ENCODE results near the gene PJVK. TPM values are rescaled to one million over a fixed set of nuclear protein-coding genes. Genes with fewer than 3 reads are reported as not detected.
A peak's percentile ranks its signal among the peaks of the same experiment; 100 is the strongest.
"Not testable (repeated sequence)": the region's sequence is repeated elsewhere in the genome, so short reads cannot be mapped to it uniquely, and the experiment has no call there.

Gene PJVK
- total RNA-seq, 1 donor from 2014 or later, result 0.39 TPM

GRCh38 chr2:178429336-178429735 lies 21.8 kb upstream of the PJVK start:
- no peak for DNase-seq (ENCODE audit: low read depth in 2 of 2)

- no peak for DNase-seq (ENCODE audit: low read depth in 2 of 2)
Observed at GRCh38 chr2:178436662-178437061, 14.5 kb upstream of the PJVK start.

GRCh38 chr2:178441426-178441825 lies 9.8 kb upstream of the PJVK start:
- no peak for DNase-seq (ENCODE audit: low read depth in 2 of 2)

- no peak for DNase-seq (ENCODE audit: low read depth in 2 of 2)
Observed at GRCh38 chr2:178448968-178449661, 2.1 kb upstream of the PJVK start.

DNA sequence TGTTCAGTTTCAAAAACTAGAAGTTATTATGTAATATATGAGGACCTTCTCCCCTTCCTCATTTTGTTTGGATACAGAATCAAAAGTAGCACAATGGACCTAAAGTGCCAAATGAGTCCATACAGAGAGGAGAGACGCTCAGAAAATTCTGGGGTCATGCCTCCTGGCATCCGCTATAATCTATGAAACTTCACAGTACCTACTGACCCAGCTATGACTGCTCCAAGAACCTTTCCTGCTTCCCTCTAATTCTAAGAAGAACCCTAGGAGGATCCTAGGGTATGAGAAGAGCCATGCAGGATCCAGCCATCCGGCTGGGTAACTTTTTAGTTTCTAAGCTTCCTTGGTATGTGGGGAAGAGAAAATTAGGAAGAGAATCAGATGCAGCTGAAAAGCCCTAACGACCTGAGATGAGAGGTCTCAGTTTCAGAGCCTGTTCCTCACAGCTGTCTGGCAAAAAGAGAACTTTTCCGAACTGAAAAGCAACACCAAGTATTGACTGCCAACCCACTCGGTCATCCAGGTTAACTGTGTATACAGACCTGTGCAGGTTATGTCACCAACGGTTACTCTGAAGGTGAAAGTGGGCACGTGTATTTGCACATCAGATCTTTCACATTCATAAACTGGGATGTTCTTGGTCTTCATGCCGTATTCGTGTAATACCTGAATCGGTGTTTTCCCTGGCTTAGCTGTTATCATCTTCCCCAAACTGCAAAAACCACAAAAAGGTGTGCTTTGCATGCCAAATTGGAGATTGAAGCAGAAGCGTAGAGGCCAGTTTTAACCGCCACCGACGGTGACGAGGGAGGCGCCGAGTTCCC lies 1.3 kb upstream of the PJVK start:
- DNase-seq (ENCODE audit: low read depth in 2 of 2), result peak in 1 of 2 donors; percentile 3

- DNase-seq (ENCODE audit: low read depth in 2 of 2), result no peak
Observed at GRCh38 chr2:178450524-178450773, 729 bp upstream of the PJVK start.

GRCh38 chr2:178452334-178452733 lies 1.2 kb downstream of the PJVK start:
- DNase-seq (ENCODE audit: low read depth in 2 of 2), result no peak

DNA sequence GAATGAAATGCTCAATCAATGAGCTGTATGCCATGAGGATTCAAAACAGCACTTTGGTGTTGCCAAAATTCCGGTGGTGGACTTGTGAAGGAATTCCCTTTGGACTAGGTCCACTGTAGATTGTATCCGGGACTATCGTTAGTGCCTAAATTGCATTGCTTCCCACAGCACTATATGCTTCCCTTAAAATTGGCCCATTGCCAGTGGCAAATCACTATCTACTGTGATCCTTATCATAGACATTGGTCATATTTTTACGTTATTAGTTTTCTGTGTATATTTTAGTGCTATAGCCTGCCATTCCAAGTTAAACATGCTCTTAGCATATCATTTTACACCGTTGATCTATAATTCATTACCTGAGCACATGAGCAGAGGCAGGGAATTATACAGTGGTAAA lies 1.7 kb downstream of the PJVK start:
- no peak for DNase-seq (ENCODE audit: low read depth in 2 of 2)

GRCh38 chr2:178455947-178456346 lies 4.8 kb downstream of the PJVK start:
- DNase-seq (ENCODE audit: low read depth in 2 of 2), result no peak

GRCh38 chr2:178457390-178457886 lies 6.3 kb downstream of the PJVK start:
- DNase-seq (ENCODE audit: low read depth in 2 of 2), result no peak

GRCh38 chr2:178469219-178469849 lies 18.2 kb downstream of the PJVK start:
- DNase-seq (ENCODE audit: low read depth in 2 of 2), result no peak

DNA sequence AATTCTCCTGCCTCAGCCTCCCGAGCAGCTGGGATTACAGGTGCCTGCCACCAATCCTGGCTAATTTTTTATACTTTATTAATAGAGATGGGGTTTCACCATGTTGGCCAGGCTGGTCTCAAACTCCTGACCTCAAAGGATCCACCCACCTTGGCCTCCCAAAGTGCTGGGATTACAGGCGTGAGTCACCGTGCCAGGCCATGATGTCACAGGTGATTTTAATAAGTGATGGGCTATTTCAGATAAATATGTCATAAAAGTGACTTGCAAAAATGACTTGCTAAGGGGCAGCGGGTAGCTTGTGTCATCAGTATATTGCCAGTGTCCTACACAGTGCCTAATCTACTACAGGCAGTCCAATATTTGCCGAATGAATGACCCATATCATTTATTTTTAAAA lies 20.1 kb downstream of the PJVK start:
- DNase-seq (ENCODE audit: low read depth in 2 of 2), result not testable (repeated sequence)

- DNase-seq (ENCODE audit: low read depth in 2 of 2), result no peak
Observed at GRCh38 chr2:178473373-178473772, 22.2 kb downstream of the PJVK start.

DNA sequence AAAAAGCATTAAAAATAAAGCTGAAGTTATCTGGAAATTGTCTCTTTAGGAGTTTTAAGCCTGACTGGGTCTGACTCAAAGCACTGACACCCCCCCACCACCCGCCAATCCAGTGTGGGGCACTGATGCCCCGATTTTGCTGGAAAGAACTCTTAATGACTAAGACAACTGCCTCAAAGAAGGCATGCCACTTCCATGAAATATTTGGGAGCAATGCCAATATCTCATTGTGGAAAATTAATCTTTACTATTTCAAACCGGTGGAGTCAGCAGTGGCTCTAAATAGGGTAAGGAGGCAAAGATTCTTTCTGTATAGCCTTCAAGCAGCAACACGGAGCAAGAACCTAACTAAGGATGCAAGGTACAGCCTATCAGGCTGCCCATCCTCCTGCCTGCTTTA lies 22.8 kb downstream of the PJVK start:
- DNase-seq (ENCODE audit: low read depth in 2 of 2), result no peak

- no peak for DNase-seq (ENCODE audit: low read depth in 2 of 2)
Observed at GRCh38 chr2:178474560-178474959, 23.4 kb downstream of the PJVK start.

- DNase-seq (ENCODE audit: low read depth in 2 of 2), result no peak
Observed at GRCh38 chr2:178476477-178476876, 25.3 kb downstream of the PJVK start.

GRCh38 chr2:178477443-178478129 lies 26.4 kb downstream of the PJVK start:
- no peak for DNase-seq (ENCODE audit: low read depth in 2 of 2)

- DNase-seq (ENCODE audit: low read depth in 2 of 2), result peak in 1 of 2 donors; percentile 18
Observed at GRCh38 chr2:178478130-178478438, 26.9 kb downstream of the PJVK start.

DNA sequence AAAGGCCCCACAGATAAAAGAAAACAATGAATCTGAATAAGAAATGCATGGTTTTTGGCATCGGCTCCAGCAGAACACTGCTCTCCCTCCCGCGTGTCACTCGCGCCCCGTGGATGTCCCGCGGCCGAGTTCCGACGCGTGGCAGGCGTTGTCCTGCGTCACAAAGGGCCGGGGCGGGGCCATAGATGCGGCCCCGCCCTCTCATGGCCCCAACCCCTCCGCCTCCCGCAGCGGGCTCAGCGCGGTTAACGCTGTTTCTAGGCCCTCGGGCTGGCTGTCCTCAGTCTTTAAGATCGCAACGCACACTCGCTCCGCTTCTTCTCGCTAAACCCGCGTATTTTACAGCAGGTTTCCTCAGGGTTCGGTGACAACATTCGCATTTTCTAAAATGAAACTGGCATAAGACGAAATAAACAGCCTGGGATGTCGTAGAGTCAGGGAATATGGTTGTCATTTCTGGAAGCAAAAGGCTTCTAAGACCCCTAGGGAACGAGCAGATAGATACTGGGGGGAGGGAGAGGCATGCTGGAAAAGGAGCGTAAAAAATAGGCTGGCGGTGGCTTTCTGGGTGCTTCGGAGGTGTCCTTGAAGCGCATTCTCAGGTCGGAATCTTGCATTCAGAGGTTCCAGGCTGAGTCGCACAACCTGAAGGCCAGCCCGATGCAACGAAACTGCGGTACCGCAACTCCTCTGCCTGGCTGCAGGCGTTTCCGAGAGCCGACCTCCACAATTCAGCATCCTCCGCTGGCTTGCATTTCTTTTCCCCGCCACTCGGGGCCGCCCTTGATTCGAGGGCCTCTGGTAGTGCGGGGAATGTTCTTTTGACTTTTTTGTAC lies 27.5 kb downstream of the PJVK start, which contains the start of gene FKBP7:
Gene FKBP7, minus strand, starts transcription at position 162 of the 836 bp plus-strand sequence. Its CDS starts 101 bp downstream, at position 61.
- peak; percentile 57 to 84 for DNase-seq (ENCODE audit: low read depth in 2 of 2)

GRCh38 chr2:178479275-178479616 lies 28.1 kb downstream of the PJVK start:
- no peak for DNase-seq (ENCODE audit: low read depth in 2 of 2)

DNA sequence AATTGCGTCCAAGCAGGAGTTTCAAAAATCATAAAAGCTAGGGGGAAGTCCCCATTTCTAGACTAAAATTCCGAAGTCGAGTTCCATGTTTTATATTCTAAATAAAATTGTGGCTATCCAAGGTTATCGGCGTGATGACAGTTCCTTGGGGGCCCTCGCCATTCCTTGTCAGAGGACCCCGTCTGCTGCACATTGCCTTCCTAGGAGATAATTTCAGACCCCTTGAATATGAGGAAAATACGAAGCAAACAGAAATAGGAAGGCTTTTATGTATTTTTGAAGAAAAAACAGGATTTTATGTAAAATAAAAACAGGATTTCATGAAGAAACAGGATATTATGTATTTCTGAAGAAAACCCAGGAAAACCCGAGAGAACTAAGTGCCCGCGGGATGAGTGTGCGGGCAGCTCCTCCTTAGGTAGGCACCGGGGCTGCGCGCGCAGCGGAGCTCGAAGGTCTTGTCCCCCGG lies 28.6 kb downstream of the PJVK start:
- DNase-seq (ENCODE audit: low read depth in 2 of 2), result no peak
